AG09309 (cell line): ENCODE data around the gene KCNJ5.
"Not testable (repeated sequence)": the region's sequence is repeated elsewhere in the genome, so short reads cannot be mapped to it uniquely, and the experiment has no call there.

Experiments
- DNase-seq: peaks from one replicate; pipeline ENCODE4 v3.0.0-alpha.2; 2010; ENCODE audit warnings: low read depth
- H3K4me3 ChIP-seq: 2 replicates; pipeline ENCODE4 v1.5.1; 2011; ENCODE audit warnings: mild to moderate bottlenecking, low read depth, low read length, moderate library complexity; ENCODE audit not compliant: control insufficient read depth
- TF ChIP-seq, protein P1 (sequence below): IDR thresholded peaks from 2 replicates; pipeline ENCODE4 v1.5.1; 2011; ENCODE audit warnings: mild to moderate bottlenecking, low read depth, low read length, inconsistent platforms; ENCODE audit not compliant: insufficient read depth, control insufficient read depth; ENCODE audit errors: missing control alignments

KCNJ5 gene

DNA sequence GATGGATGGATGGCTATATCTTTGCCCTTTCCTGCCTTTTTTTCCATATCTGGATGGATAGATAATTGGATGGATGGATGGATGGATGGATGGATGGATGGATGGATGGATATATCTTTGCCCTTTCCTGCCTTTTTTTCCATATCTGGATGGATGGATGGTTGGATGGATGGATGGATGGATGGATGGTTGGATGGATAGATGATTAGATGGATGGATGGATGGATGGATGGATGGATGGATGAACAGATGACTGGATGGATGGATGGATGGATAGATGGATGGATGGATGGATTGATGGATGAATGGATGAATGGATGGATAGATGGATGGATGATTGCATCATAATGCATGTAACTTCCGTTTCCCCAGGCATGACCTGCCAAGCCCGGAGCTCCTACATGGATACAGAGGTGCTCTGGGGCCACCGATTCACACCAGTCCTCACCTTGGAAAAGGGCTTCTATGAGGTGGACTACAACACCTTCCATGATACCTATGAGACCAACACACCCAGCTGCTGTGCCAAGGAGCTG is 24.9 kb downstream of the KCNJ5 start:
- no peak for DNase-seq
- no peak overlapping the region for H3K4me3 ChIP-seq
- TF ChIP-seq, protein P1, sequence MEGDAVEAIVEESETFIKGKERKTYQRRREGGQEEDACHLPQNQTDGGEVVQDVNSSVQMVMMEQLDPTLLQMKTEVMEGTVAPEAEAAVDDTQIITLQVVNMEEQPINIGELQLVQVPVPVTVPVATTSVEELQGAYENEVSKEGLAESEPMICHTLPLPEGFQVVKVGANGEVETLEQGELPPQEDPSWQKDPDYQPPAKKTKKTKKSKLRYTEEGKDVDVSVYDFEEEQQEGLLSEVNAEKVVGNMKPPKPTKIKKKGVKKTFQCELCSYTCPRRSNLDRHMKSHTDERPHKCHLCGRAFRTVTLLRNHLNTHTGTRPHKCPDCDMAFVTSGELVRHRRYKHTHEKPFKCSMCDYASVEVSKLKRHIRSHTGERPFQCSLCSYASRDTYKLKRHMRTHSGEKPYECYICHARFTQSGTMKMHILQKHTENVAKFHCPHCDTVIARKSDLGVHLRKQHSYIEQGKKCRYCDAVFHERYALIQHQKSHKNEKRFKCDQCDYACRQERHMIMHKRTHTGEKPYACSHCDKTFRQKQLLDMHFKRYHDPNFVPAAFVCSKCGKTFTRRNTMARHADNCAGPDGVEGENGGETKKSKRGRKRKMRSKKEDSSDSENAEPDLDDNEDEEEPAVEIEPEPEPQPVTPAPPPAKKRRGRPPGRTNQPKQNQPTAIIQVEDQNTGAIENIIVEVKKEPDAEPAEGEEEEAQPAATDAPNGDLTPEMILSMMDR = no peak

DNA sequence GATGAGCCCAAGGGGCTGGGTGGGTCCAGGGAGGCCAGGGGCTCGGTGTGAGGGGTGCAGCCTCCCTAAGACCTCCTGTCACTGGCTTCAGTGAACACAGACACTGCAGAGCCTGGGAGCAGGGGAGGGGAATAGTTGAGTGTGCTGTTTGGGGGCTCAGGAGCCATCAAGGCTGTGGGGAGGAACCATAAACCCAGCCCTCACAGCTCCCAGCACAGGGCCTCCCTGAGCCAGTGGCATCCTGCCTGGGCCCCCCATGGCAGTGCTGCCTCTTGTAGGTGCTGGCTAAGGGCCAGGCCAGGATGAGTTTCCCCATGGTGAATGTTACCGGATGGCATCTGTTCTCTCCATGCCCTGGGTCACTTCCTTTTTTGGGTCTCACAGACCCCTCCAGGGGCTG is 25.5 kb downstream of the KCNJ5 start:
- TF ChIP-seq, protein P1 = no peak
- no peak overlapping the region for H3K4me3 ChIP-seq
- no peak for DNase-seq

DNA sequence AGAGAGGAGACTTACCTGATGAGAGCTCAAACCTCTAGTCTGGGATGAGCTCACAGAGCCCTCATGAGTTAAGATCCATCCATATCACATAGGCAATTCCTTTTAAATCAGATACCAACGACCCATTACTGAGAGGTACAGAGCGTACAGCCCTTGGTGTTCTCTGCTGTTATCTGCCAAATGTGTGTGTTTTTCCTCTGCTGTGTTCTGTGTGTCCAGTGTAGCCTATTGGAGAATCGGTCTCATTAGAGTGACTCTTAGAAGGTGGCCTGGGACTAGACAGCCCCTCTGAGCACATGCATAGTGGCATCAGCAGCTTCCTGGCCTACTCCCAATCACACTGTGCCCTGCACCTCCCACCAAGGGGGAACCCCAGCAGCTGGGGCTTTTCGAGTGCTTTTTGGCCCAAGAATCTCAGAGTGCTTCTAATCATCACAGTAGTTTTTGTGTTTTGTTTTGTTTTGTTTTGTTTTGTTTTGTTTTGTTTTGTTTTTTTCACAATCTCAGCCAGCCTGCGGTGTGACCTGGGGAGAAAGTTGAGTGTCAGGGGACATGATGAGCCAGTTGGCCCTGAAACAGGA is 26.1 kb downstream of the KCNJ5 start:
- TF ChIP-seq, protein P1 = no peak
- no peak for DNase-seq
- no peak overlapping the region for H3K4me3 ChIP-seq

DNA sequence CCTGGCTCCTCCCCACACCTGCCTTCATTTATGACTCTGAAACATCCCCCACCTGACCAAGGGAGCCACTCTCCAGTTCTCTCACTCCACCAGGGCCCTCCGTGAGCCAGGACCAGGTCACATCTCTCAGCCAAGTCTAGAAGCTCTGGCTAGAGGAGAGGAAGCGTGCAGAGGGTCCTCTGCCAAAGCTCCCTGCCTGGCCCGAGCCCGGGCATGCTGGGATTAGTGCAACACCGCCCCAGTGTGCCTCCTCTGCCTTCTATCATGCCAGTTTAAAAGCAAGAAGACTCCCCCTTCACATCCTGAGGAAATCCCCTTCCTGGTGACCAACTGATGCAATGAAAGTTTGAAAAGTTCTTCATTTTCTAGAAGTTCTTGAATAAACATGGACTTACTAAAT is 28.1 kb downstream of the KCNJ5 start:
- DNase-seq = no peak
- TF ChIP-seq, protein P1 = no peak
- no peak overlapping the region for H3K4me3 ChIP-seq

DNA sequence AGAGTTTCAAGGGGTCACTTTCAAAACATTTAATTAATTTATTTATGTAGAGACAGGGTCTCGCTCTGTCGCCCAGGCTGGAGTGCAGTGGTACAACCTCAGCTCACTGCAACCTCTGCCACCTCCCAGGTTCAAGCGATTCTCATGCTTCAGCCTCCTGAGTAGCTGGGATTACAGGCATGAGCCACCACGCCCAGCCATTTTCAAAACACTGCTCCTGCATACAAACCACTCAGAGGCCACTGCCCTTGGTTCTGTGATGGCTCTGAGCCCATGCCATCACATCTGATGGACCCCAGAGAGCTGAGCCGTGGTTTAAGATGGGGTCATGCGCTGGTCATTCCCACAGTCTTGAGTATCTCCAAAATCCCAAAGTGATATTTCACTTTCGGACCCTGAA is 28.5 kb downstream of the KCNJ5 start:
- not testable (repeated sequence) for H3K4me3 ChIP-seq, DNase-seq

DNA sequence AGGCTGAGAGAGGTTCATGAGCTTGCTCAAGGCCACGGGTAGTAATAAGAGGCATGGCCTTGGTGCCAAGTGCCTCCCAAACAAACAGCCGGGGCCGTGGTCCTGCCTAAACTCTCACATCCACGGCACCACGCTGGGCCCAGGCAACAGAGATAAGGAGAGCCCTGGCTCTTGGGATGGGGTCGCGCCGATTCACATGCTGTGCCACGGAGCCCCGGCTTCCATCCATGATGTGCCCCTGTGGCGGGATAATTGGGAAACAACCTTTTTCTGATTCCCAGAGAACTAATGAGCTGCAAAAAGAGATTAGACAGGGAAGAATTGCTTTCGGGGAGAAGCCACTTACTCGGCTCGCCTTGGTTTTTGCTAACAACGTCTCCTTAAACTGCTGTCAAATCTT is 29.5 kb downstream of the KCNJ5 start:
- TF ChIP-seq, protein P1 = no peak
- no peak for DNase-seq
- H3K4me3 ChIP-seq = no peak overlapping the region

DNA sequence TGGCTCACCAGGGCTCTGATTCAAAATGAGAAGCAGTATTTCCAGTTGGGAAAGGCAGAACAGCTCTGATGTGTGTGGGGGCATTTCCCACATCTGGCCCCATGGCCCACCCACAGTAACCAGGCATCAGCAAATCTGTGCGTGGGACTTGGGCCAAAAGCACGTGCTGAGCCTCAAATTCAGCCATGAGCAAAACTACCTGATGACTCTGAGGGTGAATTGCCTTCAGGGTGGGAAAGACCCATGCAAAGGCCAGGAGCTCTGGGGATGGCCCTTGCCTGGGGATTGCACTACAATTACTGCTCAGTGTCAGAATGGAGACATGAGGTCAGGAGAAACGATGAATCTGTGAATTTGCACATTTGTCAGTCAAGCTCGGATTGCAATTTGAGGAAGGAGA is 30.6 kb downstream of the KCNJ5 start:
- no peak for DNase-seq
- H3K4me3 ChIP-seq = no peak overlapping the region
- TF ChIP-seq, protein P1 = no peak
